ENCODE results near the gene NFS1.

DNA sequence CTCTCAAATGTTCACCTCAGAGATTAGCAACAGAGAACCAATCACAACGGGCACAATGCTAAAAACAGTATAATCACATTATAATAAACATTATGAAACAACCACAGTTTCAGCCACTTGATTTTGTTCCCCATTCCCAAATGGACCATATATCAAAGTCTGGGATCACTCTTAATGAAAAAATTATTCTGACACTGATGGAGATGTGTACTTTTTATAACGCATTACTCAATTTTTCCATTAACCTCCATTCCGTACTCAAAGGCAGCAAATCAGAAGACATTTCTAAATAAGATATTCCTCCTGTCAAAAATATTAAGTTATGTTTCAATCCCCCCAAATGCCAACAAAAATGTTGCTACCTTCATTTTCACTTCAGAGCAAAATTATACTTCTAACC, 37.2 kb downstream of the NFS1 start:
- TF ChIP-seq MAFK (IDR thresholded peaks at IDR 0.05; ENCODE audit: low read depth, low read length) (no peak), EZH2 (IDR thresholded peaks at IDR 0.05; ENCODE audit: low read depth, low read length, severe bottlenecking) (no peak)
